Measurements from ENCODE around the gene PACSIN2.
A peak's percentile ranks its signal among the peaks of the same experiment; 100 is the strongest.
"Not testable (repeated sequence)": the region's sequence is repeated elsewhere in the genome, so short reads cannot be mapped to it uniquely, and the experiment has no call there.

PACSIN2 gene

DNA sequence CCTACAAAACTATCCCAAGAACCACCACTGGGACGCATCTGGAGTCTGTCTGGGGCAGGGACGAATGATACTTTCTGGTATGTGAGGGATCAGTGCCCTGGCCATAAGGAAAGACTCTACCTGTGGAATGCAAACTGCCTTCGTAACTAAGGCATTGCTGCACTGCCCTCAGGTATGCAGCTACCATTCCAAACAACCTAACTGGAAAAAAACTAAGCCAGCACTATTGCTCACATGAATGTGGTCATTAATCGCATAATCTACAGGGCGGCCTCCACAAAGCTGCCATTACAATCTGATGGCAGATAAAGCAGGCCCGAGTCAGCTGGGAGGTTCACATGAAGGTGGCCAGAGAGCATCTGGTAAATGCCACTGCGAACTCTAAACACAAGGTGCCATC is 3.9 kb downstream of the PACSIN2 start:
- no peak for DNase-seq (ENCODE audit: low spot score)

DNA sequence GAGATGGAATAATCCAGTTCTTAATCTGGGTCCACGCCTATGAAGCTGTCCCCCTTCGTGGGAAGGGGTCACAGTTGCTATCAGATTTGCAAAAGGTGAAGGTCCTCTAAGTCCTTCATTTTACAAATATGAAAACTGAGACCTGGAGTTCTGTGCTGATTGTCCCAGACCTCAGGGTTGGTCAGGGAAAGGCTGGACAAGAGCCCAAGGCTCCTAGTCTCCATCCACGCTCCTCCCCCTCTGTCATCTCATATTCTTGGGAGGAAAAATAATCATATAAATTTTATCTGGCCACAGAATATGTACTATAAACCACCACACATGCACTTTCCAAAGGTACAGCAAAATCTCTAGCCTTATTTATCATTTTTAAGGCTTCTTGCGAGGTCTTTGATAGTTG is 5.5 kb downstream of the PACSIN2 start:
- no peak for DNase-seq (ENCODE audit: low spot score)

DNA sequence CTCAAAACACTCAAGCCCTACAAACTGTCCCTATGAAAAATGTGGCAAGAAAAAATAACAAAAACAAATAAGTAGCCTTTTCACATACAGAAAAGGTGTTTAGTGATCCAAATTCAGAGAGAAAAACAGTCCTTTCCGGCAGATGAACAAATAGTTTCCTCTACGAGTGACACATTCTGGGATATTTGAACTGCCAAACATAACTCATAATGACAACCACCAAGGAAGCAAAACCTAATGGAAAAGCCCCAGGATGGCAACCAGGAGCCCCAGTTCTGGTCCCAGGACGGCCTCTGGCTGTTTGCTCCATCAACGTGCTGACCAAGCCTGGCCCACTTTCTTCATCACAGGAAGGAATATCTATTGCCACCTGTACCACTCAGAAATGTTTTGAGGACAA is 6.0 kb downstream of the PACSIN2 start:
- DNase-seq (ENCODE audit: low spot score): no peak

DNA sequence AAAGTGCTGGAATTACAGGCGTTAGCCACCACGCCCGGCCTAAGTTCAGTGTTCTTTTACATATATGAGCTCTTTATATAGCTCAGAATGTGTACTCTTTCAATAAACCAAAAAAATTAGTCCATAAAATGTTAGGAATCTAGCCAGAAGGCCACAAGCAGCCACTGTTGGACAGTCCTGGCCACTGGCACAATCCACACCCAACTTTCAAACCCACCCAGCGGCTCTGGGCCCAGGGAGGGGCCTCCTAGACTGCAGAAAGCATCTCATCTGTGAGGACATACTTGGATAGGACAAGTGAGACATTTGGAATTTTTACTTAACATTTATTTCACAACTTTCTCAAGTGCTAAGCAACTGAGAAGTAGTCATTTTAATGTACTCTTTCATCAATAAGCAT is 6.4 kb downstream of the PACSIN2 start:
- no peak for DNase-seq (ENCODE audit: low spot score)

DNA sequence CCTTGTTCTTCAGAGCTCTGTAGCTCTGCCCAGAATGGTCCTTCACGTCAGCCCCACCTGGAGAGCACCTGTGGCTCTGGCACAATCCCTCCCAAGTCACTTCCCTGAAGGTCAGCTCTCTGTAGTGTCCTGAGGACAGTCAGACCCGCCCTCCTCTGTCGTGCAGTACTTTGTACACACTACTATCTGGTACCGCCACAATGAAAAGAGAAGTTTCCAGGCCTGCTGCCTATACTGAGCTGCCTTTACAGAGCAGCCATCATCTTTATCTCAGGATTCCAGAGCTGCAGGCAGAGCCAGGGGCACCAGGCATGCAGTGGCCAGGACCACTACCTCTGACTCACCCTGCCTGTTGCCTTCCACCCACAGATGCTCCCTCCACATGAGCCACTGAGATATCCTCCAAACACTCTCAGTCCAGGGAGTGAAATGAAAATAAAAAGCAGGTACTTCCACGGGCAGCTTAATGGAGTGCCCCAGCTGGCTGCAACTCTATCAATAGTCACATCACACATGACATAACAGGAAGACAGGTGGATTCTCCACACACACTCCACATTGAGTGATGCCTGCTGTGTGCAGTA is 7.3 kb downstream of the PACSIN2 start:
- no peak for DNase-seq (ENCODE audit: low spot score)

DNA sequence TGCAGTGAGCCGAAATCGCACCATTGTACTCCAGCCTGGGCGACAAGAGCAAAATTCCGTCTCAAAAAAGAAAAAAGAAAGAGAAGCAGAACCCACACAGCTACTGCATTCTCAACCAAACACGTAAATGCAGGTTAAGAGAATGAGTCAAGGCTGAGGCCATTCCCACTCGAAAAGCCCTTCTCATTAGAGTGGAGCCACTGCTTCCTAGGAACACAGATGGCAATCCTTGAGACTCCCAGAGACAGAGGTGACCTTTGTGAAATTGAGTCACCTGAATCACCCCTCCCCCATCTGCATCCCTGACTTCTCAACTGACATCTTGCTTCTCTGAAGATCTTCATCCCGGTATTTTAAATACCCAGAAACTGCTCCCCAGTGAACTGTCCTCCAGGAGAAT is 8.2 kb downstream of the PACSIN2 start:
- no peak for DNase-seq (ENCODE audit: low spot score)

DNA sequence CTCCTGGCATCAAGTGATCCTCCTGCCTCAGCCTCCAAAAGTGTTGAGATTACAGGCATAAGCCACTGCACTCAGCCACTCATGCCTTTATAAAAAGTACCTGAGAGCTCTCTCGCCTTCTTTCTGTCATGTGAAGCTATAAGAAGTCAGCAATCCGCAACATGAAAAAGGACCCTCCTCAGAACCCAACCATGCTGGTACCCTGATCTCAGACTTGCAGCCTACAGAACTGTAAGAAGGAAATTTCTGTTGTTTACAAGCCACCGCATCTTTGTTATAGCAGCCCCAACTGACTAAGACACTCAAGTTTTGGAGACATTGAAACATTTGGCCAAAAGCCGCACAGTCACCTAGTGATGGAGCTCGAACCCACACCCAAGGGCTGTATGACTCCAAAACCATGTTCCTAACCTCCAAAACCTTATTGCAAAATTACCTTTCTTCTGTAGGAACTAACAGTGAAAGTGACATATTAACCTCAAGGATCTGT is 8.9 kb downstream of the PACSIN2 start:
- DNase-seq (ENCODE audit: low spot score): no peak

DNA sequence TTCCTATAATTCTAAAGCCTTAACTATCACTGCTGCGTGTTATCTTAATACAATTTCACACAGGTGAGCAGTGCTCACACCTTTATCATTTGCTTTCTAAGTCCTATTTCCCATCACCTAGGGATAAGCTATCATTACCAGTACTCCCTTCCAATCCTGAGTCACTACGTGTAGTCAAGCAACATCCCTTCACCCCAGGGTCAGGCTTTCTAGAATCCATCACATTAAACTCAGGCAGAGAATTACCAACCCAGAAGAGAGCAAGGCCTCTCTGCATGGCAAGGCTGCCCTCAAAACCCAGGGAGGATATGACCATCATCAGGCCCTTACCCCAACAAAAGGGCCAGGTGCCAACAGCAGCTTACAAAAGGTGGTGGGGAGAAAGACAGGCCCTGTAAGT is 9.8 kb downstream of the PACSIN2 start:
- DNase-seq (ENCODE audit: low spot score): no peak

DNA sequence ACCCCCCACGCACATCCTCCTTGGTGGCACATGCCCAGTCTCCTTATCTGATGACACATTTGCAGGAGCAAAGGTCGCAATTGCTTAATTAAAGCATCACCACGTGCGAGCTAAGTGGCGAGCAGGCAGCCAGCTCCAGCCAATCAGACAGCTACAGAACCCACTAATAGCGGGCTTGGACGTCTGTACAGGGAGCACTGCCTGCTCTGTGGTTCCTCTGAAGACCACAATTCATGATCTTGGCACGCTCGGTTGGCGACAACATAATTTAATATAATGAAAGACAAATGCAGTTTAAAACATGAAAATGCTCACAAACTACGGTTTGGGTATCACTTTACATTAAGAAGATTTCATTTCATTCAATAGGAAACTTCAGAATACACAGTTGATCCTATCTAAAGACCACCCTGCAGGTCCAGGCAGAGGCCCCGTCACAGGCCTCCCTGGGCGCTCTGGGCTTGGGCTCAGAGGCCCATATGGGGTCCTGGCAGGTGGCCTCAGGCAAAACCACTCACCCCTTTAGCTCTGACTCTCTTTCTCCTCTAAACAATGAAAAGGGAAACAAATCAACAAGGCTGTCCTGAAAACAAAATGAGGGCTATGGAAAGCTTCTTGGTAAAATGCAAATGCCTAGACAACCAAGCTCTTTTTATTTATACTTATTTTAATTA is 10.4 kb downstream of the PACSIN2 start:
- DNase-seq (ENCODE audit: low spot score): no peak

DNA sequence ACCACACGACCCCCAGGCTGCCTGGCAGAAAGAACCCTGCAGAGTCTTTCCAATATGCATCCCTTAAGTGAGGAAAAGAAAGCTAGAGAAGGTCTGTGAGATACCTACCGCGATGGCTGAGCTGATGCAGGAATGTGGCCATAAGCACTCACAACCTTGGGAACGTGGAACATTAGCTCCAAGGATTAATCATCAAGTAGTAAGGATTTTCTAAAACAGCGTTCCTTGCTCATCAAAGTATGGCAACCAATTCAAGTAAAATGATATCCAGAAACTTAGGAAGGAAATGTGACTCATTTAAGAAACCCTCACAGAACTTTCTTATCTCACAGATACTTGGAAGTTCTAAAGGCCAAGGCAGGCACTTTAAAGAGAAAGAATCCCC is 12.8 kb downstream of the PACSIN2 start:
- peak; percentile 79 for DNase-seq (ENCODE audit: low spot score)

DNA sequence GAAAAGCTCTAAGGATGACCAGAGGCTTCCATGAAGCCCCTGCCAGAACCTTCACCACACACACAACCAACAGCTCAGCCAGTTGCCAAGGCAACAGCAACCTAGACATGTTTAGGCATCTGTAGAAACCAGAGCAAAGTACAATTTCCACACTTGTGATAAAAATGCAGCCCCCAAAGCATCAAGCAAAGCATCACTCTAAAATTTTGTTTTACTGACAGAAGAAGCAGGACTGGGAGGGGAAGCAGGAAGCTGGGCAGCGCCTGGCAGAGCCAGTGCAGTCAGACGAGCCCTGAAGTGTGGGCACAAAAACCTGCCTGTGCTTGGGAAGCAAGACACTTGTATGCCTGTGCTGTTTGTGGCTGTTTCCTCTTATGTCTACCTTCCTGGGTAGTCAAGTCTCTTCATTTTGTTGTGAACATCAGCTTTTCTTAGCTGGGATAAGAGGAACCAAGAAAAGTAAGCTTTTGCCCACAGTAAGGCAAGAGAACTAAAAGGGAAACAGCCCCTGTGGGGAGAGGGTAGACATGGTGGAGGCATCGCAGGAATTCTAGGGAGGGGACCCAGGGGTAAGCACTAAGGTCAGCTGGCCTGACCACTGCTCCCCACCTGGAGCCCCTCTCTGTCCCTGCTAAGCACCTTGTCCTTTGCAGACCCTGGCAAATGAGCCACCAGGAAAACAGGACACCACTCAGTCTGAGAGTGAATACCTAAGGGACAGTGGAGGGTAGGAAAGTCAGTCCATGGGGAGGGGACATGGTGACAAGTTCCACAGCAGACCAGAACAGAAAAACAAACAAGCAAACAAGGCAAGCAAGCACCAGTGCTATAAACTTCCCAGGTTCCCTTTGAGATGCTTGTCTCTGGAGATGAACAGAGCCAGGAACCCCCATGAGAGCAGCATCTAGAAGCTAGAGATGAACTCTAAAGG is 13.4 kb downstream of the PACSIN2 start:
- no peak for DNase-seq (ENCODE audit: low spot score)

DNA sequence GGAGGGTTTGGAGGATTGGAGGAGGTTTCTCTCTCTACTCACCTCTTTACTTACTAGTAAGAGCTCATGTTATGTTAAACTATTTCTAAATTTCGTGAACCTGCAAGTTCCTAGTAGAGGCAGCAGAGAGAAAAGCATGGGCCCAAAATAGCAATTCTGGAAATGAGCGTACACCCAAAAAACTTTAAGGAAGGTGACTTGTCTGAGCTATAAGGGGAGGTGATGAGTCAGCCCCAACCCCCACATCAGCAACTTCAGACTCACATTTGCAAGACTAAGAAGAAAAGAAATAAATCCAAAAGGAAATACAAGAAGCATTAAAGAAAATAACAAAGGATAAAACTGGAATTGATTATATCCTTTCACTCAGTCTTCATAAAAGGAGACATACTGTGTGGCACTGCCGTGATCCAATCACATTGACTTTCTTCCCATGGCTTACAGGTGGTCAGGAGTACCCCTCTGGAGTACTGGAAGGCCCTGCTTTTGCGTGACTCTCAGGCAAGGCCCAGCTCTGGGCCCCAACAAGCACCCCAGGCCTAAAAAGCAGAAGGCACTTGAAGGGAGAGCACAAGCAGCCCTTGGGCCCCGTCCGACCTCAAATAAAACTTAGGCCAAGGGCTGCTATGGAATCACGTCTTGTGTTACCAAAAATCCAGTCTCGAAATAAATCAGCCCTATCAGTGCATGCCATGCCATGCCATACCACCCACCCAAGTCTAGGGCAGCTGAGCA is 14.3 kb downstream of the PACSIN2 start:
- no peak for DNase-seq (ENCODE audit: low spot score)

DNA sequence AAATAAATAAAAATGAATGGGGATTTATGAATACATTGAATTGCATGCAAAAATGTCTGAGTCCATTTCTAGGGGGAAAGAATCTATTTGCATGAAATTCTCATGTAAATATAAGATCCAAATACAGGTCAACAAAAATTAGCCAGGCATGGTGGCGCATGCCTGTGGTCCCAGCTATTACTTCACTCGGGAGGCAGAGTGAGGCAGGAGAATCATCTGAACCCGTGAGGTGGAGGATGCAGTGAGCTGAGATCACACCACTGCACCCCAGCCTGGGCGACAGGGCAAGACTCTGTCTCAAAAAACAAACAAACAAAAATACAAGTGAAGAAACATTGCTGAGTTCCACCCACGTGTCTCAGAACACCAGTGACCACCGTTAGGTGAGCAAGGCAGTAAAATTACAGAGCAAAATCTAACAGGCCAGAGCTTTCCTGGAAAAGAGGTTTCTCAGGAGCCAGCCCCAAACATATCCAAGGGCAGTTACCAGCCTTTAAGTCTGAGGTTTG is 17.3 kb downstream of the PACSIN2 start:
- no peak for DNase-seq (ENCODE audit: low spot score)

DNA sequence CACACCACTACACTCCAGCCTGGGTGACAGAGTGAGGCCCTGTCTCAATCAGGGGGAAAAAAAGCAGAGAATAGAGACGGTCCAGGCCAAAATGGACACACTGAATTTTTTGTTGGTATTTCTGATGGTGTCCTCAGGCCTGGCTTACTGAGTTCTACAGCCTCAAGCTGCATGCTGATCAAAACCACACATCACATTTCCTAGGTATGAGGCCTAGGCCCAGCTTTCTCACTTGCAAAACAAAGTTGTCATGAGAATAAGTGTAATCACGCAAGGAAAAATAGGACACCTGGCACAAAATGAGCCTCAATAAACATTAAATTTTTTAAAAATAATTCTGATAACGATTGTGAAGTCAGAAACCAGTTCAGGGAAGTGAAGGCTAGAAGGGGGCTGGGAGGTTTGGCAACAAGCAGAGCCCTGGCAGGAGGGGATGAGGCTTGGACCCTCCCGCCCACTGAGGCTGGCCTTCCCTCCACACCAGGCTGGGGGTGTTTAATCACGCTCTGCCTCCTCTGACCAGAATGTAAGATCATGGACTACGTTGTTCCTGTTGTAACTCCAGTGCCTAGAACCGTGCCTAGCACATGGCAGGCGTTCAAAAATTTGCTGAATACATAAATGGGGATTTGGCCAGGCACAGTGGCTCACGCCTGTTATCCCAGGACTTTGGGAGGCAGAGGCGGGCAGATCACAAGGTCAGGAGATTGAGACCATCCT is 18.1 kb downstream of the PACSIN2 start:
- DNase-seq (ENCODE audit: low spot score): no peak

DNA sequence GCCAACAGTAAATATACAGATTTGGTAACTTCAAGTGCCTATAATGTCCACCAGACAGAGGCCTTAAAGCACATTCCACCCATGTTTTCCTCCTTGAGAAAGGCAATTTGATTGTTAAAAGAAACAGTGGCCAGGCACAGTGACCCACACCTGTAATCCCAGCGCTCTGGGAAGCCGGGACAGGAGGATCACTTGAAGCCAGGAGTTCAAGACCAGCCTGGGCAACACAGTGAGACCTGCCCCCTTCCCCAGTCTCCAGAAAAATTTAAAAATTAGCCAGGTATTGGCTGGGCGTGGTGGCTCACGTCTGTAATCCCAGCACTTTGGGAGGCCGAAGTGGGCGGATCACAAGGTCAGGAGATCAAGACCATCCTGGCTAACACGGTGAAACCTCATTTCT is 19.3 kb downstream of the PACSIN2 start:
- not testable (repeated sequence) for DNase-seq (ENCODE audit: low spot score)

DNA sequence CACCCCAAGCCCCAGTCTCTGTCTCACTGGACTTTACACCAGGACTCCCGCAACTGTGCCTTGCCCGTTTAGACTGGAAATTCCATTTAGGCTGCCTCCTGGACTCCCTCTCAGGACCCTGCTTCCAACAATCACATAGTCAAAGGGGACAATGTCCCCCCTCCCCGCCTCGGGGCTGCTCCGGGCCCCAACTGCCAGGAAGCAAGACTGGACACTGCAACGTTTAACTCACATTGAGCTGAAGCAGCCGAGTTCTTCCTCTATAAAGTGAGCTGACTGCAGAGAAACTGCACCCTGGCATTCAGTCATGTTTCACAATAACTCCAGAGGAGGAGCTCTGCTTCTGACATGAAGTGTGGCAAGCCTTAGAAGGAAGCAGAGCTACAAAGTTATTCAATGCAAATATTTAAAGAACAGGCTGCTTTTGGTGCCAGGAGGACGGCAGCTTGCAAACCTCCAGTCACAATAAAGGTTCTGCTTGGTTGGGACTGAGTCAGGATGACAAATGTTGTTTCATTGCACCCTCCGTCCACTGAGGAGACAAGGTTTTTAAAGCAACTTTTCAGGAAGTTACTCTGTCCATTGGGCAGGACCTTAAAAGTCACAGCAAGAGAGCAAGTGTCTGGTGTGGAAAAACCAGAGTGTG is 19.9 kb downstream of the PACSIN2 start:
- peak; percentile 79 for DNase-seq (ENCODE audit: low spot score)

DNA sequence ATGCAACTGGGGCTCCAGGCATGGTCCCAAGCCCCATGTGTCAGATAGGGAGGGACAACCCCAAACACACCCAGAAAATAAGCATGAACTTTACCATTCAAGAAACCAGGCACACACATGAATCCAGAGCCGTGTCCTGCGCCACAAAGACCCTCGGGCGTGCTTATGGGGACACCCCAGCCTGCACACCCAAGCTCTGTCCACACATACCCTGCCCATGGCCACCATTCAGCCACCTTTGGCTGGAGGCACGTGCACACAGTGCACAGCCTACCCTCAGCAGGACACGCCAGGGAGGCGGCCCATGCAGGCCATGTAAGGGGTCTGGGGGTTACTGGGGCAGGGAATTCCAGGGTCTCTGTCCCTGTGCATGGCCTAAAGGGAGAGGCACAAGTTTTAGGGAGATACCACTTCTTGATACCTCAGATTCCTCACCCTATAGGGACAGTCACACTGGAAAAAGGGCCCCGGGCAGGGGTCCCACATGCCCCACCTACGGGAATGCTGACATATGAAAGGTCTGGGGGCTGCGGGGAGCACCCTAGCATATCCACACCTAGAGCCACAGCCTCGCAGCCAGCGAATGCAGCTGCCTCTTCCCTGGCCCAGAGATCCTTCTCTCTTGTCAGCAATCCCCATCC is 20.6 kb downstream of the PACSIN2 start:
- DNase-seq (ENCODE audit: low spot score): no peak

DNA sequence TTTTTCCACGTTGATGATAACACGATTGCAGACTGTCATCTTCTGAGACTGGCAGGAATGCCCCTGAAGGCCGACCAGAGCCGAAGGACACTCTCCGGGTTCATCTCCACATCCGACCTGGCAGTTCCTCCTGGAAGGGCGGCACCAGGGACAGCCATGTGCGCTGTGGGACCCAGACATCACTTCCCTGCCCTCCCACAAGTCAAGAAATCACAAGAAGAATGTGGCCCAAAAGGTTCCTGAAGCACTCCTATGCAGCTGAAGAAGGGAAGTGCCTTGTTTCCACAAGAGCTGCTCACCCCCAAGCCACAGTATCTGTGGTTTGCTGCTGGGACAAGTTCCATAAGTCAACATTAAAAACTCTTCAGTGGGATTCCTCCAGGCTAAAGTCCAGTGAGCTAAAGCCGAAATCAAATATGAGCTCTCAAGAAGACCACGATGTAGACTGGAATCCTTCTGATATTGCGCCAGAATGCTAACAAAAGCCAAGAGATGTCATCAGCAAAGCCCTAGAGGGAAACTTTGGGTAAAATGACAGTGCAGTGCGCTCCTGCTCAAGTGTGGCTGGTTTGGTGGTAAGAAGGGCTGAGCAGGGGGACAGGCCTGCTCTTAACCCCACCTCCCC is 21.2 kb downstream of the PACSIN2 start:
- DNase-seq (ENCODE audit: low spot score): no peak

DNA sequence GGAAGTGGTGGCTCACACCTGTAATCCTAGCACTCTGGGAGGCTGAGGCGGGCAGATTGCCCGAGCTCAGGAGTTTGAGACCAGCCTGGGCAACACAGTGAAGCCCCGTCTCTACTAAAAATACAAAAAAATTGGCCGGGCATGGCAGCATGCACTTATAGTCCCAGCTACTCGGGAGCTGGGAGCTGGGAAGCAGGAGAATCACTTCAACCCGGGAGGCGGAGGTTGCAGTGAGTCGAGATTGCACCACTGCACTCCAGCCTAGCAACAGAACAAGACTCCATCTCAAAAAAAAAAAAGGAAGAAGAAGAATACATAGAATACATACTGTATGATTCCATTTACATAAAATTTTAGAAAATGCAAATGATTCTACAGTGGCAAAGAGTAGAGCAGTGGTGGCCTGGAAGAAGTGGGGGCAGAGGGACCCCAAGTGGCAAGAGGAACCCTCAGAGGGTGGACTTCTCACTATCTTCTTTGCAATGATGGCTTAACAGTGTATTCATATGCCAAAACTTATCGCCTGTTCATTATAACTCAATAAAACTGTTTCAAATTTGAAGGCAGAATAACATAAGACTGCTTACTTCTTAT is 22.0 kb downstream of the PACSIN2 start:
- DNase-seq (ENCODE audit: low spot score): no peak

DNA sequence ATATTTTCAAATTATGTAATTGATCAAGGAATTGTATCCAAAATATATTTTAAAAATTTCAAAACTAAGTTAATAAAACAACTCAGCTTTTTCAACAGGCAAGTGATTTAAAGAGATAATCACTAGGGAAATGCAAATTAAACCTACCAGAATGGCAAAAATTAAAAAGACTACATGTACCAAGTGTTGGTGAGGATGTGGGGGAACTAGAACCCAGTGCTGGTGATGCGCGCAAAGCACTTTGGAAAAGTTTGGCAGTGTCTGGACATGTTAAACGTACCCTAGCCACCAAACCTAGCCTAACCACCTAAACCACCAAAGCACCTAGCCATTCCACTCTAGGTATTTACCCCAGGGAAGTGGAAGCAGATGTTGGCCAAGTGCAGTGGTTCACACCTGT is 22.9 kb downstream of the PACSIN2 start:
- no peak for DNase-seq (ENCODE audit: low spot score)
